ENCODE measurements around the gene MLXIP.

Gene MLXIP

GRCh38 chr12:122082621-122083356, 4.2 kb downstream of the MLXIP start:
- H3K9me3 ChIP-seq (ENCODE audit: low read length): no peaks in the 10 kb centered on the region
- no peak overlapping the region for H3K9ac ChIP-seq (ENCODE audit: low read length)
- H3K27me3 ChIP-seq (ENCODE audit: control insufficient read depth in 1 of 2, insufficient read depth in 2 of 2, low read length in 2 of 2): no peaks in the 10 kb centered on the region
- peaks cover 57% of the 10 kb centered on the region for H3K4me1 ChIP-seq (ENCODE audit: insufficient read depth, low read length)
- peaks cover 29% of the 10 kb centered on the region for H3K36me3 ChIP-seq (ENCODE audit: insufficient read depth, low read length)
- peak overlapping the region in 1 of 2 donors; percentile 97 for H3K4me3 ChIP-seq (ENCODE audit: low read depth in 1 of 2, low read length in 2 of 2)
- peak overlapping the region; percentile 95 for H3K27ac ChIP-seq (ENCODE audit: low read depth, low read length)

- Histone ChIP-seq H3K4me1 (ENCODE audit: insufficient read depth, low read length) (peaks cover 75% of the 10 kb centered on the region), H3K36me3 (ENCODE audit: insufficient read depth, low read length) (peaks cover 38% of the 10 kb centered on the region), H3K9me3 (ENCODE audit: low read length) (no peaks in the 10 kb centered on the region), H3K9ac (ENCODE audit: low read length) (no peak overlapping the region), H3K27me3 (ENCODE audit: control insufficient read depth in 1 of 2, insufficient read depth in 2 of 2, low read length in 2 of 2) (no peaks in the 10 kb centered on the region), H3K4me3 (ENCODE audit: low read depth in 1 of 2, low read length in 2 of 2) (no peak overlapping the region), H3K27ac (ENCODE audit: low read depth, low read length) (no peak overlapping the region)
Observed at GRCh38 chr12:122084857-122085405, 6.4 kb downstream of the MLXIP start.

GRCh38 chr12:122085591-122085990, 7.0 kb downstream of the MLXIP start:
- peaks cover 82% of the 10 kb centered on the region for H3K4me1 ChIP-seq (ENCODE audit: insufficient read depth, low read length)
- H3K27me3 ChIP-seq (ENCODE audit: control insufficient read depth in 1 of 2, insufficient read depth in 2 of 2, low read length in 2 of 2): no peaks in the 10 kb centered on the region
- H3K36me3 ChIP-seq (ENCODE audit: insufficient read depth, low read length): peaks cover 38% of the 10 kb centered on the region
- no peak overlapping the region for H3K9ac ChIP-seq (ENCODE audit: low read length)
- no peak overlapping the region for H3K4me3 ChIP-seq (ENCODE audit: low read depth in 1 of 2, low read length in 2 of 2)
- H3K27ac ChIP-seq (ENCODE audit: low read depth, low read length): no peak overlapping the region
- no peaks in the 10 kb centered on the region for H3K9me3 ChIP-seq (ENCODE audit: low read length)

- Histone ChIP-seq H3K27ac (ENCODE audit: low read depth, low read length) (peak overlapping the region; percentile 71), H3K9ac (ENCODE audit: low read length) (peak overlapping the region; percentile 25), H3K4me3 (ENCODE audit: low read depth in 1 of 2, low read length in 2 of 2) (no peak overlapping the region), H3K27me3 (ENCODE audit: control insufficient read depth in 1 of 2, insufficient read depth in 2 of 2, low read length in 2 of 2) (no peaks in the 10 kb centered on the region), H3K9me3 (ENCODE audit: low read length) (no peaks in the 10 kb centered on the region), H3K36me3 (ENCODE audit: insufficient read depth, low read length) (peaks cover 38% of the 10 kb centered on the region), H3K4me1 (ENCODE audit: insufficient read depth, low read length) (peaks cover 83% of the 10 kb centered on the region)
Observed at GRCh38 chr12:122086116-122086515, 7.6 kb downstream of the MLXIP start.

- peak overlapping the region; percentile 71 for H3K27ac ChIP-seq (ENCODE audit: low read depth, low read length)
- H3K4me3 ChIP-seq (ENCODE audit: low read depth in 1 of 2, low read length in 2 of 2): no peak overlapping the region
- no peaks in the 10 kb centered on the region for H3K27me3 ChIP-seq (ENCODE audit: control insufficient read depth in 1 of 2, insufficient read depth in 2 of 2, low read length in 2 of 2)
- H3K36me3 ChIP-seq (ENCODE audit: insufficient read depth, low read length): peaks cover 38% of the 10 kb centered on the region
- H3K4me1 ChIP-seq (ENCODE audit: insufficient read depth, low read length): peaks cover 86% of the 10 kb centered on the region
- no peaks in the 10 kb centered on the region for H3K9me3 ChIP-seq (ENCODE audit: low read length)
- peak overlapping the region; percentile 25 for H3K9ac ChIP-seq (ENCODE audit: low read length)
Observed at GRCh38 chr12:122086641-122087285, 8.2 kb downstream of the MLXIP start.

GRCh38 chr12:122087431-122088178, 9.0 kb downstream of the MLXIP start:
- H3K36me3 ChIP-seq (ENCODE audit: insufficient read depth, low read length): peaks cover 38% of the 10 kb centered on the region

GRCh38 chr12:122088179-122088810, 9.7 kb downstream of the MLXIP start:
- Histone ChIP-seq H3K4me1 (ENCODE audit: insufficient read depth, low read length) (peaks cover 86% of the 10 kb centered on the region), H3K27ac (ENCODE audit: low read depth, low read length) (peak overlapping the region; percentile 71), H3K9me3 (ENCODE audit: low read length) (no peaks in the 10 kb centered on the region), H3K4me3 (ENCODE audit: low read depth in 1 of 2, low read length in 2 of 2) (peak overlapping the region in 1 of 2 donors; percentile 11), H3K9ac (ENCODE audit: low read length) (no peak overlapping the region), H3K36me3 (ENCODE audit: insufficient read depth, low read length) (peaks cover 38% of the 10 kb centered on the region), H3K27me3 (ENCODE audit: control insufficient read depth in 1 of 2, insufficient read depth in 2 of 2, low read length in 2 of 2) (no peaks in the 10 kb centered on the region)

More at GRCh38 chr12:122087431-122088178, 9.0 kb downstream of the MLXIP start:
- Histone ChIP-seq H3K27ac (ENCODE audit: low read depth, low read length) (peak overlapping the region; percentile 71), H3K9me3 (ENCODE audit: low read length) (no peaks in the 10 kb centered on the region), H3K27me3 (ENCODE audit: control insufficient read depth in 1 of 2, insufficient read depth in 2 of 2, low read length in 2 of 2) (no peaks in the 10 kb centered on the region), H3K4me1 (ENCODE audit: insufficient read depth, low read length) (peaks cover 86% of the 10 kb centered on the region), H3K4me3 (ENCODE audit: low read depth in 1 of 2, low read length in 2 of 2) (peak overlapping the region in 1 of 2 donors; percentile 11), H3K9ac (ENCODE audit: low read length) (no peak overlapping the region)

GRCh38 chr12:122089077-122089476, 10.5 kb downstream of the MLXIP start:
- peaks cover 32% of the 10 kb centered on the region for H3K36me3 ChIP-seq (ENCODE audit: insufficient read depth, low read length)
- no peaks in the 10 kb centered on the region for H3K9me3 ChIP-seq (ENCODE audit: low read length)
- H3K9ac ChIP-seq (ENCODE audit: low read length): no peak overlapping the region
- H3K27me3 ChIP-seq (ENCODE audit: control insufficient read depth in 1 of 2, insufficient read depth in 2 of 2, low read length in 2 of 2): no peaks in the 10 kb centered on the region
- no peak overlapping the region for H3K4me3 ChIP-seq (ENCODE audit: low read depth in 1 of 2, low read length in 2 of 2)
- peak overlapping the region; percentile 71 for H3K27ac ChIP-seq (ENCODE audit: low read depth, low read length)
- H3K4me1 ChIP-seq (ENCODE audit: insufficient read depth, low read length): peaks cover 88% of the 10 kb centered on the region

GRCh38 chr12:122090759-122091515, 12.4 kb downstream of the MLXIP start:
- Histone ChIP-seq H3K4me1 (ENCODE audit: insufficient read depth, low read length) (peaks cover 96% of the 10 kb centered on the region), H3K27me3 (ENCODE audit: control insufficient read depth in 1 of 2, insufficient read depth in 2 of 2, low read length in 2 of 2) (no peaks in the 10 kb centered on the region)

GRCh38 chr12:122093098-122093883, 14.7 kb downstream of the MLXIP start:
- H3K9me3 ChIP-seq (ENCODE audit: low read length): no peaks in the 10 kb centered on the region
- H3K9ac ChIP-seq (ENCODE audit: low read length): no peak overlapping the region
- no peaks in the 10 kb centered on the region for H3K27me3 ChIP-seq (ENCODE audit: control insufficient read depth in 1 of 2, insufficient read depth in 2 of 2, low read length in 2 of 2)
- H3K36me3 ChIP-seq (ENCODE audit: insufficient read depth, low read length): peaks cover 4% of the 10 kb centered on the region
- no peak overlapping the region for H3K27ac ChIP-seq (ENCODE audit: low read depth, low read length)
- peak overlapping the region in 1 of 2 donors; percentile 29 for H3K4me3 ChIP-seq (ENCODE audit: low read depth in 1 of 2, low read length in 2 of 2)
- peaks cover 96% of the 10 kb centered on the region for H3K4me1 ChIP-seq (ENCODE audit: insufficient read depth, low read length)

More at GRCh38 chr12:122090759-122091515, 12.4 kb downstream of the MLXIP start:
- Histone ChIP-seq H3K9me3 (ENCODE audit: low read length) (no peaks in the 10 kb centered on the region), H3K9ac (ENCODE audit: low read length) (no peak overlapping the region), H3K4me3 (ENCODE audit: low read depth in 1 of 2, low read length in 2 of 2) (no peak overlapping the region), H3K27ac (ENCODE audit: low read depth, low read length) (peak overlapping the region; percentile 51), H3K36me3 (ENCODE audit: insufficient read depth, low read length) (peaks cover 15% of the 10 kb centered on the region)

All from muscle layer of colon (tissue), 2 donors.